A549 (cell line): ENCODE data around the gene ZNF296. TPM values are rescaled to one million over a fixed set of nuclear protein-coding genes. Genes with fewer than 3 reads are reported as not detected.

Experiments used
- ATAC-seq, 2 experiments: fragments of 200-7000 bp in 1 of 2; fragments of >200 bp in 1 of 2; cut with Nextera tagmentation in 1 of 2; cut with Tn5 transposase in 1 of 2; 3 replicates each; pipeline versions ENCODE4 v1.8.0 to v1.9.1; 2018 to 2020; ENCODE audit warnings: mild to moderate bottlenecking in 1 of 2, moderate library complexity in 1 of 2
- CTCF ChIA-PET: fragments of 300-600 bp; sonication (Branson Sonifier 250); formaldehyde crosslinking; extraction: SDS; loops from one replicate; lab custom pipeline; 2021; ENCODE audit warnings: antibody characterized with exemption, inconsistent platforms; lab: Yijun Ruan, JAX
- POLR2A ChIA-PET: fragments of 350-600 bp; formaldehyde crosslinking; extraction: SDS; loops from one replicate; lab custom pipeline; 2021; ENCODE audit warnings: antibody characterized with exemption, inconsistent platforms; lab: Yijun Ruan, JAX
- DNase-seq, 2 experiments: peaks; one replicate each; pipeline versions ENCODE4 v3.0.0 to v3.0.0-alpha.2; 2011 to 2016; ENCODE audit warnings: low read depth in 1 of 2, low spot score in 1 of 2
- FAIRE-seq: peaks from 2 replicates; lab custom pipeline; 2011; peaks lifted over from hg19 to GRCh38; lab: Jason Lieb, UNC
- H3K27ac ChIP-seq, 2 experiments: fragments of >200 bp; sonication (Bioruptor Twin); formaldehyde crosslinking; 3 replicates each; pipeline ENCODE4 v1.5.1; 2016 to 2017
- H3K4me1 ChIP-seq: fragments of >200 bp; sonication (Bioruptor Twin); formaldehyde crosslinking; 3 replicates; pipeline ENCODE4 v1.6.1; 2016
- H3K4me2 ChIP-seq: fragments of >200 bp; sonication (Bioruptor Twin); formaldehyde crosslinking; 3 replicates; pipeline ENCODE4 v1.6.1; 2016
- H3K4me3 ChIP-seq: fragments of >200 bp; sonication (Bioruptor Twin); formaldehyde crosslinking; 3 replicates; pipeline ENCODE4 v1.5.1; 2016
- H3K9me3 ChIP-seq: fragments of >200 bp; sonication (Bioruptor Twin); formaldehyde crosslinking; 3 replicates; pipeline ENCODE4 v1.6.1; 2016
- CEBPB ChIP-seq, 2 experiments: fragments of >200 bp in 1 of 2; sonication (Bioruptor Twin) in 1 of 2; formaldehyde crosslinking in 1 of 2; IDR thresholded peaks; 2 replicates each; pipeline ENCODE4 v1.6.1; 2012 to 2016
- EHF ChIP-seq: fragments of 250-450 bp; sonication (Bioruptor Pico); IDR thresholded peaks from 2 replicates; pipeline ENCODE4 v1.5.0; 2020; ENCODE audit warnings: mild to moderate bottlenecking
- ESRRA ChIP-seq: fragments of 150-350 bp; IDR thresholded peaks from 2 replicates; pipeline ENCODE4 v1.6.1; 2014; ENCODE audit warnings: mild to moderate bottlenecking, low read length, borderline replicate concordance
- FOSL2 ChIP-seq, 2 experiments: fragments of 450-650 bp in 1 of 2; fragments of >200 bp in 1 of 2; sonication (Bioruptor Twin) in 1 of 2; formaldehyde crosslinking; IDR thresholded peaks; 2 replicates each; pipeline versions ENCODE4 v1.5.0 to v1.6.1; 2016 to 2020; ENCODE audit warnings: mild to moderate bottlenecking in 1 of 2, moderate library complexity in 1 of 2
- GATA3 ChIP-seq: IDR thresholded peaks from 2 replicates; pipeline ENCODE4 v1.6.1; 2012; ENCODE audit warnings: borderline replicate concordance
- HOXA7 ChIP-seq: fragments of 250-450 bp; sonication (Bioruptor Pico); IDR thresholded peaks from 2 replicates; pipeline ENCODE4 v1.5.0; 2020; ENCODE audit warnings: mild to moderate bottlenecking, moderate library complexity
- JUNB ChIP-seq: fragments of >200 bp; sonication (Bioruptor Twin); formaldehyde crosslinking; IDR thresholded peaks from 2 replicates; pipeline ENCODE4 v1.6.1; 2016
- KDM1A ChIP-seq: fragments of 200-600 bp; sonication (generic); IDR thresholded peaks from 2 replicates; pipeline ENCODE4 v1.6.1; 2016; ENCODE audit warnings: low read depth, mild to moderate bottlenecking
- KDM5A ChIP-seq: fragments of 200-600 bp; sonication (generic); IDR thresholded peaks from 2 replicates; pipeline ENCODE4 v1.6.1; 2016; ENCODE audit warnings: antibody characterized with exemption, mild to moderate bottlenecking
- MAFK ChIP-seq: fragments of 450-650 bp; IDR thresholded peaks from 2 replicates; pipeline ENCODE4 v1.6.1; 2014; ENCODE audit not compliant: partially characterized antibody
- NR3C1 ChIP-seq: fragments of >200 bp; sonication (Bioruptor Twin); formaldehyde crosslinking; IDR thresholded peaks from 3 replicates; pipeline ENCODE4 v1.6.1; 2017
- RFX5 ChIP-seq: fragments of 450-650 bp; IDR thresholded peaks from 2 replicates; pipeline ENCODE4 v1.7.1; 2014; ENCODE audit warnings: antibody characterized with exemption, mild to moderate bottlenecking, moderate library complexity
- RNF2 ChIP-seq: fragments of 200-600 bp; sonication (generic); IDR thresholded peaks from 2 replicates; pipeline ENCODE4 v1.6.1; 2016; ENCODE audit warnings: low read depth, mild to moderate bottlenecking, antibody characterized with exemption, moderate library complexity, borderline replicate concordance
- SREBF2 ChIP-seq: fragments of 450-650 bp; IDR thresholded peaks from 2 replicates; pipeline ENCODE4 v1.6.1; 2014; ENCODE audit warnings: mild to moderate bottlenecking, moderate library complexity
- TP53 ChIP-seq: fragments of 250-450 bp; sonication (Bioruptor Pico); IDR thresholded peaks from 2 replicates; pipeline ENCODE4 v1.5.0; 2021; ENCODE audit warnings: mild to moderate bottlenecking, moderate library complexity
- ZC3H11A ChIP-seq: fragments of 450-650 bp; IDR thresholded peaks from 2 replicates; pipeline ENCODE4 v1.6.1; 2014; ENCODE audit warnings: antibody characterized with exemption, mild to moderate bottlenecking
- ZFP36 ChIP-seq: fragments of 450-650 bp; IDR thresholded peaks from 2 replicates; pipeline ENCODE4 v1.6.1; 2014; ENCODE audit warnings: borderline replicate concordance; ENCODE audit not compliant: partially characterized antibody
- ZNF302 ChIP-seq: fragments of 250-450 bp; sonication (Bioruptor Pico); IDR thresholded peaks from 2 replicates; pipeline ENCODE4 v1.9.0; 2021; ENCODE audit warnings: inconsistent platforms, mild to moderate bottlenecking, moderate library complexity
- WGBS: methylation state at CpG from one replicate; pipeline ENCODE4 v1.1.6; 2017; ENCODE audit errors: missing lambda C conversion rate; 5-methylcytosine and 5-hydroxymethylcytosine counted together
- polyA plus RNA-seq, 4 experiments: library from polyadenylated mRNA; depleted of rRNA in 3 of 4; stranded (reverse); fragments of >200 nt; fragmentation: RNase III in 1 of 4; extraction: RNeasy Plus Mini Kit Qiagen cat#74134 plus additional on column Dnase treatment in 1 of 4; gene quantifications; 2 replicates in 3 of 4; 3 replicates in 1 of 4; pipeline ENCODE4 v1.2.3, GENCODE V29; 2011 to 2017
- TF ChIP-seq, protein P1 (sequence below): fragments of >200 bp; sonication (Bioruptor Twin); formaldehyde crosslinking; IDR thresholded peaks from 3 replicates; pipeline ENCODE4 v1.5.1; 2016
- TF ChIP-seq, protein P2 (sequence below): IDR thresholded peaks from 2 replicates; pipeline ENCODE4 v1.6.1; 2012
- TF ChIP-seq, protein P3 (sequence below): fragments of 150-350 bp; IDR thresholded peaks from 2 replicates; pipeline ENCODE4 v1.6.1; 2014; ENCODE audit warnings: low read depth, mild to moderate bottlenecking, low read length
- TF ChIP-seq, protein P4 (sequence below): IDR thresholded peaks from 2 replicates; pipeline ENCODE4 v1.6.1; 2012

The ZNF296 gene
- polyA plus RNA-seq, 2 of the 4 experiments (the other 2 are of a cell fraction), result 0.34 to 2.7 TPM

DNA sequence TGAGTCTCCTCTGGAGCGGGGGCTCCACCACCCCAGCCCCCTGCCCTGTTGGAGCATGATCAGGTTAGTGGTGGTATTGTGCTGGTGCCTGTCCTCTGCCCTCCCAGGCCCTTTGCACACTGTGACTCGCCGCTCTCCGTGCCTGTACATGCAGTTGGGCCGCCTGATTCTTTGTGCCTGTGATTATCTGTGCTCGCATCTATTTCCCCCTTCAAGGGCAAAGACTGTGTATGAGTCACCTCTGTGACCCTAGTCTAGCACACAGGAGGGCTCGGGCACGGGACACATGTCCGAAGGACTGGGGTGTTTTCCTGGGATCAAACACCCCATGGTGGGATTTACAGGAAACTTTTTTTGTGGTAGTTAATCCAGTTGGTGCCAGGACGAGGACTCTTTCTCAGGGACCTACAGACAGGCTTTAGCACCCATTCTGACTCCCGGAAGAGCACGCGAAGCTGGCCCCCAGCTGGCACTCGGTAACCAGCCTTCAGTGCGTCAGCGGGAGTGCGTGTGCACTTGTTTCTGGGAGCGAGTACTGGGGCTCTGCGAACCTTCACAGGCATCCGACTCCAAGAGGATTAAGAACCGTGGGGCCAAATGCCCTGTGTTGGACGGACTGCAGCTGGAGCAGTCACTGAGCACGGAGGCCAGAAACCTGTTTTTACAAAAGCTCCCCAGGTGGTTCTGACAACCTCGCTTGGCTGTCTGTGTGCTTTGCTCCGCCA lies 23.4 kb upstream of the ZNF296 start:
- Histone ChIP-seq H3K4me2 (peak overlapping the region; percentile 75), H3K27ac (peak overlapping the region; percentile 78 to 92), H3K9me3 (no peaks in the 10 kb centered on the region), H3K4me3 (no peak overlapping the region), H3K4me1 (peaks cover 60% of the 10 kb centered on the region)
- ATAC-seq, result no peak
- CTCF ChIA-PET, result interaction anchor here (0.6 to 4.9 kb wide), 10 partner anchors 7 to 147 kb away, joined by 3 to 46 read pairs (median 6); partner anchors contain the start of gene PPP1R37
- DNase-seq, result no peak
- no peak for FAIRE-seq
- no peak for TF ChIP-seq JUNB
- no peak for TF ChIP-seq FOSL2 (IDR thresholded peaks at IDR 0.05)
- TF ChIP-seq FOSL2 (CRISPR knock-in tag; IDR thresholded peaks at IDR 0.05), result peak; percentile 28; the same call in 1 of the 2 replicates
- WGBS, result 88% methylated on average over 25 of the region's 25 CpGs
- POLR2A ChIA-PET, result no interaction called here

DNA sequence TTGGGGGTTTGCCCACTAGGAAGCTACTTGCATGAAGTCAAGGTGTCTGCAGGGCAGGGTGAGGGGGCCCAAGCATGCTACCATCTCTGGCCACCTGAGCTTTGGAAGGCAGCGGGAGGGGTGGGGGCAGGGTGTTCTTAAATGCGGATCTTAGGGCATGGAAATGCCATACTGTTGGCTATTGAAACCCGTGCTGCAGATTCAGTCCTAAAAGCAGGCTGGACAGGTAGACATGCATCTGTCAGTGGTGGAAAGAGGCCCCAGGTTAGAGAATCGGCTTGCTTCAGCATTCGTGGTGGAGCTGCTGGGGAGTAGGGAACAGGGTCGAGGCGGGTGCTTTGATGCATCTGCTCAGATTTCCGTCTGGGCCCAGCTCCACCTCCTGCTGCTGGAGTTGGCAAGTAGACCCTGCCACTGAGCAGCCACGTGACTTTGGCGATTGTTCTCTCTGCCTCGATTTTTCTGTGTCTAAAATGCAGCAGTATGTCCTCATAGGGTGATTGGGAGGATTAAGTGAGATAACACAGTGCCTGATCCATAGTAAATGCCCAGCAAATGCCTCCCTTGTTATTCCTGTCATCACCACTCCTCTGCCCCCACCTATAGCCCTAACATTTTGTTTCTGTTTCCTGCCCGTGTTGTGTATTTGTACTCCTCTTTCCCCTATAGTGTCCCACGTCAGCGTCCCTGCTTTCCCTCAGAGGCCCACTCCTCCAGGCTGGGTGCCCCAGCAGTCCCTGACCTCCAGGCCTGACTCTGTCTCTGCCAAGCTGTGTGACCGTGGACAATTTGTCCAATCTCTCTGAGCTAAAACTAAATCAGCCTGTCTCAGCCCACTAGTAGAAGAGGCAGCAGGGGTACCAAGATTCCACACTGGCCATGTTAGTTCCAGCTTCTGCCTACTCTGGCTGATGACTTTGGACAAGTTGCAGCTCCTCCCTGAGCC lies 22.5 kb upstream of the ZNF296 start:
- Histone ChIP-seq H3K9me3 (no peaks in the 10 kb centered on the region), H3K27ac (peak overlapping the region; percentile 78 to 92), H3K4me3 (0 out of 3 replicates have a peak overlapping the region, but pooled peaks have one; percentile 16), H3K4me2 (peak overlapping the region; percentile 75), H3K4me1 (peaks cover 67% of the 10 kb centered on the region)
- no peak for DNase-seq
- ChIA-PET CTCF (interaction anchor here (0.9 to 4.9 kb wide), 13 partner anchors 6 to 450 kb away, joined by 3 to 46 read pairs (median 6); partner anchors contain the start of gene PPP1R37), POLR2A (interaction anchor here (0.9 to 1.2 kb wide), 3 partner anchors 14 to 60 kb away, joined by 3 to 4 read pairs (median 4); partner anchors contain the start of gene CLASRP)
- TF ChIP-seq SREBF2, result no peak
- TF ChIP-seq, protein P1, sequence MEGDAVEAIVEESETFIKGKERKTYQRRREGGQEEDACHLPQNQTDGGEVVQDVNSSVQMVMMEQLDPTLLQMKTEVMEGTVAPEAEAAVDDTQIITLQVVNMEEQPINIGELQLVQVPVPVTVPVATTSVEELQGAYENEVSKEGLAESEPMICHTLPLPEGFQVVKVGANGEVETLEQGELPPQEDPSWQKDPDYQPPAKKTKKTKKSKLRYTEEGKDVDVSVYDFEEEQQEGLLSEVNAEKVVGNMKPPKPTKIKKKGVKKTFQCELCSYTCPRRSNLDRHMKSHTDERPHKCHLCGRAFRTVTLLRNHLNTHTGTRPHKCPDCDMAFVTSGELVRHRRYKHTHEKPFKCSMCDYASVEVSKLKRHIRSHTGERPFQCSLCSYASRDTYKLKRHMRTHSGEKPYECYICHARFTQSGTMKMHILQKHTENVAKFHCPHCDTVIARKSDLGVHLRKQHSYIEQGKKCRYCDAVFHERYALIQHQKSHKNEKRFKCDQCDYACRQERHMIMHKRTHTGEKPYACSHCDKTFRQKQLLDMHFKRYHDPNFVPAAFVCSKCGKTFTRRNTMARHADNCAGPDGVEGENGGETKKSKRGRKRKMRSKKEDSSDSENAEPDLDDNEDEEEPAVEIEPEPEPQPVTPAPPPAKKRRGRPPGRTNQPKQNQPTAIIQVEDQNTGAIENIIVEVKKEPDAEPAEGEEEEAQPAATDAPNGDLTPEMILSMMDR, result no peak
- TF ChIP-seq ZC3H11A, result no peak
- no peak for TF ChIP-seq NR3C1
- TF ChIP-seq RFX5, result no peak
- TF ChIP-seq FOSL2 (IDR thresholded peaks at IDR 0.05), result no peak
- no peak for TF ChIP-seq FOSL2 (CRISPR knock-in tag; IDR thresholded peaks at IDR 0.05)
- no peak for TF ChIP-seq CEBPB (IDR thresholded peaks at IDR 0.05)
- TF ChIP-seq ZFP36, result no peak
- no peak for TF ChIP-seq EHF (CRISPR knock-in tag)
- FAIRE-seq, result no peak
- 72% methylated on average over 14 of the region's 15 CpGs for WGBS
- ATAC-seq, result no peak

DNA sequence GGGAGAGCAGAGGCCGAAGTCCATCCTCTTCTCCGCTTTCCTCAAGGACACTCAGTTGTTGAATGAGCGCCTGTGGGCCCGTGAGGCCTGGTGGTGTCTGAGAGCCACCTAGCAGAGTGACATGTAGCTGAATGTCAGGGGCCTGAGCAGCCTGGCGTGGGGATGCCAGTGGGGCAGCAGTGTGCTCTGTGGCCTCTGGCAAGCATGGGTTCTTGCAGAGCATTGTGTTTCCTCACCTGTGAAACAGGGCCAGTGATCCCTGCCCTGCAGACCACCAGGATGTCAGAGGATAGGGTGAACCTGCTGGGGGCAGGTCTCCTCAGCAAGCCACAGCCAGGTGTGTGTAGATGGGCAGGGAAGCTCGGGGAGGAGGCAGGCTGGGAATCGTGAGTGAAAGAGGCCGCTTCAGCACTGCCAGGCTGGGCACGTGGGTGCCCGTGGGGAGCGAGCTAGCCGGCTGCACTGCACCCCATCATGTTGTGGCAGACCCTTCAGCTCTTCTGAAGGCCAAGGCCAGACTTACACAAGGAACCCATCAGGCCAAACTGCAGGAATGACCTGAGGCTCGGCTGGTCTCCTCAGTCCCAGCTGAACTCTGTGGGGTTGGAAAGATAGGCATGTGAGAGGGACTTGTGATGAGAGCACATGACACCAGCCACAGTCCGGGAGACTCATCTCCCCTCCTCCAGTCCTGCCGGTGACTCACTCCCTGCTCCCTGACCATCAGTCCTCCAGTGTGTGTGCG lies 21.7 kb upstream of the ZNF296 start:
- peak; percentile 98 for FAIRE-seq
- POLR2A ChIA-PET, result interaction anchor here (0.9 to 1.2 kb wide), 3 partner anchors 15 to 59 kb away, joined by 3 to 4 read pairs (median 4); partner anchors contain the start of gene CLASRP
- TF ChIP-seq KDM5A (no peak), TP53 (CRISPR knock-in tag) (no peak), RNF2 (no peak), KDM1A (no peak), MAFK (no peak), HOXA7 (CRISPR knock-in tag) (no peak), GATA3 (no peak), ESRRA (no peak), ZNF302 (no peak)
- TF ChIP-seq, protein P2, sequence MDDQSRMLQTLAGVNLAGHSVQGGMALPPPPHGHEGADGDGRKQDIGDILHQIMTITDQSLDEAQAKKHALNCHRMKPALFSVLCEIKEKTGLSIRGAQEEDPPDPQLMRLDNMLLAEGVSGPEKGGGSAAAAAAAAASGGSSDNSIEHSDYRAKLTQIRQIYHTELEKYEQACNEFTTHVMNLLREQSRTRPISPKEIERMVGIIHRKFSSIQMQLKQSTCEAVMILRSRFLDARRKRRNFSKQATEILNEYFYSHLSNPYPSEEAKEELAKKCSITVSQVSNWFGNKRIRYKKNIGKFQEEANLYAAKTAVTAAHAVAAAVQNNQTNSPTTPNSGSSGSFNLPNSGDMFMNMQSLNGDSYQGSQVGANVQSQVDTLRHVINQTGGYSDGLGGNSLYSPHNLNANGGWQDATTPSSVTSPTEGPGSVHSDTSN, result no peak
- TF ChIP-seq, protein P3, sequence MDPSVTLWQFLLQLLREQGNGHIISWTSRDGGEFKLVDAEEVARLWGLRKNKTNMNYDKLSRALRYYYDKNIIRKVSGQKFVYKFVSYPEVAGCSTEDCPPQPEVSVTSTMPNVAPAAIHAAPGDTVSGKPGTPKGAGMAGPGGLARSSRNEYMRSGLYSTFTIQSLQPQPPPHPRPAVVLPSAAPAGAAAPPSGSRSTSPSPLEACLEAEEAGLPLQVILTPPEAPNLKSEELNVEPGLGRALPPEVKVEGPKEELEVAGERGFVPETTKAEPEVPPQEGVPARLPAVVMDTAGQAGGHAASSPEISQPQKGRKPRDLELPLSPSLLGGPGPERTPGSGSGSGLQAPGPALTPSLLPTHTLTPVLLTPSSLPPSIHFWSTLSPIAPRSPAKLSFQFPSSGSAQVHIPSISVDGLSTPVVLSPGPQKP, result no peak
- TF ChIP-seq, protein P4, sequence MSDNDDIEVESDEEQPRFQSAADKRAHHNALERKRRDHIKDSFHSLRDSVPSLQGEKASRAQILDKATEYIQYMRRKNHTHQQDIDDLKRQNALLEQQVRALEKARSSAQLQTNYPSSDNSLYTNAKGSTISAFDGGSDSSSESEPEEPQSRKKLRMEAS, result peak; percentile 71

More for the DNA sequence above, 21.7 kb upstream of the ZNF296 start:
- ATAC-seq (peak; percentile 85 to 87), DNase-seq (peak; percentile 83 to 95)
- CTCF ChIA-PET, result interaction anchor here (0.9 to 4.9 kb wide), 12 partner anchors 15 to 449 kb away, joined by 3 to 46 read pairs (median 6); partner anchors contain the start of gene NKPD1
- no peaks in the 10 kb centered on the region for H3K9me3 ChIP-seq
- peak overlapping the region; percentile 78 to 92 for H3K27ac ChIP-seq
- H3K4me3 ChIP-seq, result no peak overlapping the region
- peak overlapping the region; percentile 75 for H3K4me2 ChIP-seq
- H3K4me1 ChIP-seq, result peaks cover 60% of the 10 kb centered on the region
- 52% methylated on average over 16 of the region's 16 CpGs for WGBS
